Astrocyte of the cerebellum (primary cell): ENCODE data around the gene MFSD1.

Experiments
- DNase-seq: peaks from one replicate; pipeline ENCODE4 v3.0.0-alpha.2; 2011; ENCODE audit warnings: low read depth
- H3K4me3 ChIP-seq: 2 replicates; pipeline ENCODE4 v1.5.1; 2011; ENCODE audit warnings: mild to moderate bottlenecking, low read depth, low read length, moderate library complexity
- CTCF ChIP-seq: IDR thresholded peaks from 2 replicates; pipeline ENCODE4 v1.5.1; 2012; ENCODE audit warnings: low read length, low read depth, moderate library complexity, mild to moderate bottlenecking; ENCODE audit errors: missing control alignments
- in situ Hi-C: cut with HindIII; loops from 2 replicates; pipeline ENCODE4 v1.10.0; 2017; ENCODE audit warnings: low sequenced_read_pairs

The MFSD1 gene

GRCh38 chr3:158808697-158809096 is 6.8 kb downstream of the MFSD1 start:
- in situ Hi-C loops: no loop called here
- H3K4me3 ChIP-seq: no peak overlapping the region
- no peak for TF ChIP-seq CTCF
- DNase-seq: no peak

- in situ Hi-C loops: no loop called here
- no peak for DNase-seq
- H3K4me3 ChIP-seq: no peak overlapping the region
- TF ChIP-seq CTCF: no peak
These were observed 7.8 kb downstream of the MFSD1 start for GRCh38 chr3:158809642-158810041.

- in situ Hi-C loops: no loop called here
- DNase-seq: no peak
- no peak for TF ChIP-seq CTCF
- no peak overlapping the region for H3K4me3 ChIP-seq
These were observed 9.2 kb downstream of the MFSD1 start for GRCh38 chr3:158810823-158811724.

- no peak for TF ChIP-seq CTCF
- in situ Hi-C loops: no loop called here
- no peak for DNase-seq
- no peak overlapping the region for H3K4me3 ChIP-seq
These were observed 17.4 kb downstream of the MFSD1 start for GRCh38 chr3:158819282-158819681.

- H3K4me3 ChIP-seq: no peak overlapping the region
- in situ Hi-C loops: no loop called here
- DNase-seq: no peak
- no peak for TF ChIP-seq CTCF
These were observed 18.7 kb downstream of the MFSD1 start for GRCh38 chr3:158820521-158820920.

- in situ Hi-C loops: no loop called here
- DNase-seq: no peak
- no peak overlapping the region for H3K4me3 ChIP-seq
- TF ChIP-seq CTCF: no peak
These were observed 20.0 kb downstream of the MFSD1 start for GRCh38 chr3:158821847-158822246.
